HepG2 (cell line): Measurements from ENCODE around the gene BLMH. TPM values are rescaled to one million over a fixed set of nuclear protein-coding genes. Genes with fewer than 3 reads are reported as not detected.

Source experiments
- ATAC-seq: fragments of 200-7000 bp; cut with Tn5 transposase; 3 replicates; pipeline ENCODE4 v1.9.1; 2020; ENCODE audit warnings: mild to moderate bottlenecking, moderate library complexity
- BruUV-seq: library from RNA; stranded (reverse); fragments of 400-500 nt; replicated peaks from 2 replicates; lab custom pipeline; 2021; lab: Mats Ljungman, UMichigan
- CTCF ChIA-PET: fragments of 300-600 bp; formaldehyde crosslinking; extraction: SDS; loops from one replicate; lab custom pipeline; 2021; ENCODE audit warnings: low total read pairs, inconsistent platforms, low intra/inter-chr PET ratio; lab: Yijun Ruan, JAX
- POLR2A ChIA-PET: fragments of 350-600 bp; sonication (Branson Sonifier 250); formaldehyde crosslinking; loops from one replicate; lab custom pipeline; 2020; ENCODE audit warnings: antibody characterized with exemption, inconsistent platforms; lab: Yijun Ruan, JAX
- DNase-seq: peaks from one replicate; pipeline ENCODE4 v3.0.0-alpha.2; 2015; ENCODE audit warnings: low spot score
- FAIRE-seq: peaks from 3 replicates; lab custom pipeline; 2011; peaks lifted over from hg19 to GRCh38; lab: Jason Lieb, UNC
- H2AFZ ChIP-seq: one replicate; pipeline ENCODE4 v1.6.1; 2011; ENCODE audit warnings: low read length, inconsistent platforms
- H3K27ac ChIP-seq: fragments of 300-600 bp; 3 replicates; pipeline ENCODE4 v1.8.0; 2011; ENCODE audit warnings: mixed run types, mild to moderate bottlenecking, mixed read lengths, low read length, inconsistent platforms; ENCODE audit not compliant: insufficient read depth; ENCODE audit errors: extremely low read length
- H3K27me3 ChIP-seq, 2 experiments: fragments of 200-600 bp in 1 of 2; 2 replicates in 1 of 2; 3 replicates in 1 of 2; pipeline versions ENCODE4 v1.6.0 to v1.8.0; 2011; ENCODE audit warnings: low read length in 2 of 2, mild to moderate bottlenecking in 2 of 2, moderate library complexity in 2 of 2, inconsistent platforms in 1 of 2; ENCODE audit not compliant: insufficient read depth in 2 of 2, control insufficient read depth in 1 of 2
- H3K36me3 ChIP-seq, 2 experiments: fragments of 200-600 bp in 1 of 2; replicated peaks in 1 of 2; 2 replicates in 1 of 2; 3 replicates in 1 of 2; pipeline versions ENCODE4 v1.5.1 to v1.8.0; 2011; ENCODE audit warnings: low read length in 2 of 2, inconsistent platforms in 1 of 2; ENCODE audit not compliant: insufficient read depth in 2 of 2, control insufficient read depth in 1 of 2
- H3K4me1 ChIP-seq: 2 replicates; pipeline ENCODE4 v1.5.1; 2012; ENCODE audit warnings: low read length, inconsistent platforms; ENCODE audit not compliant: insufficient read depth
- H3K4me2 ChIP-seq: 2 replicates; pipeline ENCODE4 v1.6.0; 2011; ENCODE audit warnings: low read depth, low read length, inconsistent platforms
- H3K4me3 ChIP-seq, 3 experiments: fragments of 200-600 bp in 1 of 3; sonication (generic), shearing (Covaris generic) in 1 of 3; replicated peaks in 1 of 3; 2 replicates each; pipeline ENCODE4 v1.5.1; 2011 to 2016; ENCODE audit warnings: low read length in 3 of 3, inconsistent platforms in 2 of 3, low read depth in 2 of 3, mild to moderate bottlenecking in 2 of 3, control low read depth in 1 of 3, mixed read lengths in 1 of 3; ENCODE audit not compliant: insufficient read depth in 1 of 3
- H3K79me2 ChIP-seq: one replicate; pipeline ENCODE4 v1.6.1; 2011; ENCODE audit warnings: low read length, inconsistent platforms; ENCODE audit not compliant: insufficient read depth
- H3K9ac ChIP-seq: 2 replicates; pipeline ENCODE4 v1.6.0; 2011; ENCODE audit warnings: mild to moderate bottlenecking, low read depth, low read length, inconsistent platforms; ENCODE audit not compliant: insufficient read depth
- H3K9me3 ChIP-seq: 2 replicates; pipeline ENCODE4 v1.5.1; 2012; ENCODE audit warnings: mild to moderate bottlenecking, low read length
- H4K20me1 ChIP-seq: 2 replicates; pipeline ENCODE4 v1.6.0; 2011; ENCODE audit warnings: inconsistent platforms, mild to moderate bottlenecking, low read length, moderate library complexity; ENCODE audit not compliant: insufficient read depth
- ASH2L ChIP-seq: fragments of 300-600, 200-600 bp; sonication (generic); IDR thresholded peaks from 2 replicates; pipeline ENCODE4 v1.7.0; 2017; ENCODE audit warnings: low read depth, mild to moderate bottlenecking, moderate library complexity, mixed read lengths, low read length; ENCODE audit not compliant: insufficient read length
- ESRRA ChIP-seq: sonication (generic); formaldehyde crosslinking; IDR thresholded peaks from 2 replicates; pipeline ENCODE4 v1.5.1; 2020; ENCODE audit warnings: mild to moderate bottlenecking, low read depth, missing genetic modification reagents
- FOXK2 ChIP-seq: fragments of 450-650 bp; IDR thresholded peaks from 2 replicates; pipeline ENCODE4 v1.6.1; 2016
- GATAD1 ChIP-seq: IDR thresholded peaks from 2 replicates; pipeline ENCODE4 v1.6.1; 2016; ENCODE audit warnings: missing genetic modification reagents, missing compliant biosample characterization
- GTF2F1 ChIP-seq: fragments of 150-350 bp; IDR thresholded peaks from 2 replicates; pipeline ENCODE4 v1.6.1; 2014; ENCODE audit warnings: low read length
- JUN ChIP-seq: sonication (generic); formaldehyde crosslinking; IDR thresholded peaks from 2 replicates; pipeline ENCODE4 v1.4.0; 2020; ENCODE audit warnings: mild to moderate bottlenecking, missing genetic modification reagents
- MXD4 ChIP-seq: IDR thresholded peaks from 2 replicates; pipeline ENCODE4 v1.6.1; 2016; ENCODE audit warnings: mild to moderate bottlenecking, missing biosample characterization, missing genetic modification reagents
- NFE2L2 ChIP-seq: fragments of 150-350 bp; IDR thresholded peaks from 2 replicates; pipeline ENCODE4 v1.6.1; 2014; ENCODE audit warnings: low read length
- RELA ChIP-seq: sonication (generic); formaldehyde crosslinking; IDR thresholded peaks from 2 replicates; pipeline ENCODE4 v1.4.0; 2020; ENCODE audit warnings: missing genetic modification reagents
- TCF7L2 ChIP-seq: IDR thresholded peaks from 2 replicates; pipeline ENCODE4 v1.6.1; 2011; ENCODE audit warnings: mild to moderate bottlenecking, low read depth, low read length, moderate library complexity
- ZC3H4 ChIP-seq: sonication (generic); formaldehyde crosslinking; IDR thresholded peaks from 2 replicates; pipeline ENCODE4 v1.4.0; 2020; ENCODE audit warnings: missing genetic modification reagents, borderline replicate concordance
- ZFP90 ChIP-seq: sonication (generic); formaldehyde crosslinking; IDR thresholded peaks from 2 replicates; pipeline ENCODE4 v1.8.0; 2022; ENCODE audit warnings: missing genetic modification reagents, mild to moderate bottlenecking, inconsistent platforms, borderline replicate concordance
- ZNF382 ChIP-seq: sonication (generic); formaldehyde crosslinking; IDR thresholded peaks from 2 replicates; pipeline ENCODE4 v1.5.0; 2020; ENCODE audit warnings: missing genetic modification reagents, mild to moderate bottlenecking, borderline replicate concordance
- ZNF549 ChIP-seq: sonication (generic); formaldehyde crosslinking; IDR thresholded peaks from 2 replicates; pipeline ENCODE4 v1.5.0; 2020; ENCODE audit warnings: missing genetic modification reagents
- ZNF878 ChIP-seq: sonication (generic); formaldehyde crosslinking; IDR thresholded peaks from 2 replicates; pipeline ENCODE4 v1.8.1; 2023; ENCODE audit warnings: mild to moderate bottlenecking, missing genetic modification reagents, moderate library complexity
- WGBS: methylation state at CpG from one replicate; pipeline ENCODE4 v1.1.6; 2017; ENCODE audit warnings: low lambda C conversion rate; 5-methylcytosine and 5-hydroxymethylcytosine counted together
- in situ Hi-C: cut with HindIII; loops from 2 replicates; pipeline ENCODE4 v1.10.0; 2017; ENCODE audit warnings: low pct_unique_long_range_greater_than_20kb; ENCODE audit not compliant: extremely low pct_ligation_motif_present
- intact Hi-C: fragments of 100-400 bp; cut with micrococcal nuclease; formaldehyde crosslinking; loops from one replicate; pipeline ENCODE4 v1.10.0; 2022; ENCODE audit not compliant: unreplicated experiment
- polyA plus RNA-seq, 8 experiments: library from polyadenylated mRNA; depleted of rRNA in 3 of 8; stranded (reverse) in 7 of 8; unstranded in 1 of 8; fragments of >200 nt; fragmentation: Illumina TruSeq in 4 of 8; extraction: Trizol in 4 of 8; gene quantifications; 2 replicates each; pipeline versions ENCODE4 v1.2.1 to v1.2.3, GENCODE V29; 2011 to 2016; ENCODE audit warnings: low read depth in 4 of 8, missing spikeins in 1 of 8, mixed read lengths in 1 of 8; ENCODE audit not compliant: insufficient read depth in 1 of 8
- total RNA-seq, 5 experiments: library from RNA; depleted of rRNA; stranded (reverse); fragments of >200 nt; fragmentation: Illumina TruSeq; extraction: Trizol; gene quantifications; 2 replicates each; pipeline ENCODE4 v1.2.3, GENCODE V29; 2016; ENCODE audit warnings: low read depth in 1 of 5
- TF ChIP-seq, protein P1 (sequence below): sonication (generic); formaldehyde crosslinking; IDR thresholded peaks from 2 replicates; pipeline ENCODE4 v1.4.0; 2020; ENCODE audit warnings: missing genetic modification reagents
- TF ChIP-seq, protein P2 (sequence below): sonication (generic); formaldehyde crosslinking; conservative IDR thresholded peaks from 2 replicates; pipeline ENCODE4 v1.4.0; 2020; ENCODE audit warnings: missing genetic modification reagents
- TF ChIP-seq, protein P3 (sequence below): sonication (generic); formaldehyde crosslinking; IDR thresholded peaks from 2 replicates; pipeline ENCODE4 v1.4.0; 2020; ENCODE audit warnings: mild to moderate bottlenecking, missing genetic modification reagents
- TF ChIP-seq, protein P4 (sequence below): sonication (generic); formaldehyde crosslinking; IDR thresholded peaks from 2 replicates; pipeline ENCODE4 v1.4.0; 2020; ENCODE audit warnings: mild to moderate bottlenecking, missing genetic modification reagents, borderline replicate concordance
- TF ChIP-seq, protein P5 (sequence below): sonication (generic); formaldehyde crosslinking; IDR thresholded peaks from 2 replicates; pipeline ENCODE4 v1.5.0; 2020; ENCODE audit warnings: missing genetic modification reagents

BLMH gene
- total and polyA plus RNA-seq, 2 of the 13 experiments (the other 11 are each of a cell fraction or from before 2014, with no cell fraction given), result 12.1 to 41.0 TPM

DNA sequence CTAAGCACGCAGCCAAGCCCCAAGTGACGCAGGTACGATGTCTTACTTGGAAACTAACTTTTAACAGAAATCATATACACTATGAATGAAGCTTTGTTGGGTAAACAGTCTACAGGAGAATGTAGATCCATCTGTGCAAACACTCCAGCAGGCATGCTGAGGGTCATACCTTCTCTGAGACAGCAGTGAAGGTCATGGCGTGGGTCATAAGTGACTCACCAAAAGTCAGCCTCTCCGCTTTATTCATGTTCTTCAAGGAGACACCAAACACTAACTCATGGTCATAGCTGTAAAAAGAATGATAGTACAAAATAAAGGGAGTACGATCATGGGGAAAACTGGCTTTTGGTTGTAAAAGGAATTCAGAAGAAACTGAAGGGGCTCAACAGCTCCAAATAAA, 20.6 kb downstream of the BLMH start (continued):
- TF ChIP-seq, protein P1, sequence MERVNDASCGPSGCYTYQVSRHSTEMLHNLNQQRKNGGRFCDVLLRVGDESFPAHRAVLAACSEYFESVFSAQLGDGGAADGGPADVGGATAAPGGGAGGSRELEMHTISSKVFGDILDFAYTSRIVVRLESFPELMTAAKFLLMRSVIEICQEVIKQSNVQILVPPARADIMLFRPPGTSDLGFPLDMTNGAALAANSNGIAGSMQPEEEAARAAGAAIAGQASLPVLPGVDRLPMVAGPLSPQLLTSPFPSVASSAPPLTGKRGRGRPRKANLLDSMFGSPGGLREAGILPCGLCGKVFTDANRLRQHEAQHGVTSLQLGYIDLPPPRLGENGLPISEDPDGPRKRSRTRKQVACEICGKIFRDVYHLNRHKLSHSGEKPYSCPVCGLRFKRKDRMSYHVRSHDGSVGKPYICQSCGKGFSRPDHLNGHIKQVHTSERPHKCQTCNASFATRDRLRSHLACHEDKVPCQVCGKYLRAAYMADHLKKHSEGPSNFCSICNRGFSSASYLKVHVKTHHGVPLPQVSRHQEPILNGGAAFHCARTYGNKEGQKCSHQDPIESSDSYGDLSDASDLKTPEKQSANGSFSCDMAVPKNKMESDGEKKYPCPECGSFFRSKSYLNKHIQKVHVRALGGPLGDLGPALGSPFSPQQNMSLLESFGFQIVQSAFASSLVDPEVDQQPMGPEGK (CRISPR knock-in tag), result no peak
- TF ChIP-seq RELA (CRISPR knock-in tag) (no peak), GTF2F1 (no peak)

DNA sequence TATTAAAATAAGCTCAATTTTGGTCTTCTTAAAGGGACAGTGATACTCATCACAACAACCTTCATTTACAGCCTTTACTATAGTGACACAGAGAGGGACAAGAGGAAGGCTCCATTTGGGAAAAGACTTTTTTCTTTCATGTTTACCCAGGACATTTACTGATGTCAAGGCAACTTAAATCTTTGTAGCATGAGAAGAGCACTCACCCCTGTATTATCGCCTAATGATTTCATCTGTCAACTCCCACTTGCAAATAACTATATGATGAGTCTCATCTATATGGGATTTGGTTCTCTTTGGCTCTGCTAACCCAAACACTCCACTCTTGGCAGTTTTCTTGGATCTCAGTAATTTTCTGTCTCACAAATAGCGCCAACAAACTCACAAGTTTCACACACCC, 24.1 kb downstream of the BLMH start:
- no TSS peak for BruUV-seq
- Histone ChIP-seq H3K27me3 (no peaks in the 10 kb centered on the region), H3K27ac (no peak overlapping the region), H3K4me1 (no peaks in the 10 kb centered on the region), H3K4me2 (no peak overlapping the region), H2AFZ (no peak overlapping the region), H3K9ac (no peak overlapping the region), H3K36me3 (peaks cover 10 to 60% of the 10 kb centered on the region in 2 experiments), H3K4me3 (no peak overlapping the region), H3K9me3 (no peaks in the 10 kb centered on the region), H3K79me2 (no peaks in the 10 kb centered on the region), H4K20me1 (no peaks in the 10 kb centered on the region)
- FAIRE-seq (no peak), DNase-seq (no peak), ATAC-seq (no peak)
- intact Hi-C loops (no loop called here), in situ Hi-C loops (no loop called here)
- CTCF ChIA-PET, result no interaction called here
- POLR2A ChIA-PET, result no interaction called here
- WGBS, result 98% methylated on average over 2 of the region's 2 CpGs
- TF ChIP-seq ZNF878 (CRISPR knock-in tag), result no peak
- TF ChIP-seq, protein P2, sequence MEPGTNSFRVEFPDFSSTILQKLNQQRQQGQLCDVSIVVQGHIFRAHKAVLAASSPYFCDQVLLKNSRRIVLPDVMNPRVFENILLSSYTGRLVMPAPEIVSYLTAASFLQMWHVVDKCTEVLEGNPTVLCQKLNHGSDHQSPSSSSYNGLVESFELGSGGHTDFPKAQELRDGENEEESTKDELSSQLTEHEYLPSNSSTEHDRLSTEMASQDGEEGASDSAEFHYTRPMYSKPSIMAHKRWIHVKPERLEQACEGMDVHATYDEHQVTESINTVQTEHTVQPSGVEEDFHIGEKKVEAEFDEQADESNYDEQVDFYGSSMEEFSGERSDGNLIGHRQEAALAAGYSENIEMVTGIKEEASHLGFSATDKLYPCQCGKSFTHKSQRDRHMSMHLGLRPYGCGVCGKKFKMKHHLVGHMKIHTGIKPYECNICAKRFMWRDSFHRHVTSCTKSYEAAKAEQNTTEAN (CRISPR knock-in tag), result no peak
- TF ChIP-seq TCF7L2, result no peak
- TF ChIP-seq, protein P3, sequence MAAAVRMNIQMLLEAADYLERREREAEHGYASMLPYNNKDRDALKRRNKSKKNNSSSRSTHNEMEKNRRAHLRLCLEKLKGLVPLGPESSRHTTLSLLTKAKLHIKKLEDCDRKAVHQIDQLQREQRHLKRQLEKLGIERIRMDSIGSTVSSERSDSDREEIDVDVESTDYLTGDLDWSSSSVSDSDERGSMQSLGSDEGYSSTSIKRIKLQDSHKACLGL (CRISPR knock-in tag), result no peak
- TF ChIP-seq MXD4, result no peak
- no peak for TF ChIP-seq ZC3H4 (CRISPR knock-in tag)
- TF ChIP-seq ZFP90 (CRISPR knock-in tag), result no peak
- TF ChIP-seq, protein P4, sequence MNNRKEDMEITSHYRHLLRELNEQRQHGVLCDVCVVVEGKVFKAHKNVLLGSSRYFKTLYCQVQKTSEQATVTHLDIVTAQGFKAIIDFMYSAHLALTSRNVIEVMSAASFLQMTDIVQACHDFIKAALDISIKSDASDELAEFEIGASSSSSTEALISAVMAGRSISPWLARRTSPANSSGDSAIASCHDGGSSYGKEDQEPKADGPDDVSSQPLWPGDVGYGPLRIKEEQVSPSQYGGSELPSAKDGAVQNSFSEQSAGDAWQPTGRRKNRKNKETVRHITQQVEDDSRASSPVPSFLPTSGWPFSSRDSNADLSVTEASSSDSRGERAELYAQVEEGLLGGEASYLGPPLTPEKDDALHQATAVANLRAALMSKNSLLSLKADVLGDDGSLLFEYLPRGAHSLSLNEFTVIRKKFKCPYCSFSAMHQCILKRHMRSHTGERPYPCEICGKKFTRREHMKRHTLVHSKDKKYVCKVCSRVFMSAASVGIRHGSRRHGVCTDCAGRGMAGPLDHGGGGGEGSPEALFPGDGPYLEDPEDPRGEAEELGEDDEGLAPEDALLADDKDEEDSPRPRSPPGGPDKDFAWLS (CRISPR knock-in tag), result no peak
- TF ChIP-seq ESRRA (CRISPR knock-in tag), result no peak
- TF ChIP-seq, protein P5, sequence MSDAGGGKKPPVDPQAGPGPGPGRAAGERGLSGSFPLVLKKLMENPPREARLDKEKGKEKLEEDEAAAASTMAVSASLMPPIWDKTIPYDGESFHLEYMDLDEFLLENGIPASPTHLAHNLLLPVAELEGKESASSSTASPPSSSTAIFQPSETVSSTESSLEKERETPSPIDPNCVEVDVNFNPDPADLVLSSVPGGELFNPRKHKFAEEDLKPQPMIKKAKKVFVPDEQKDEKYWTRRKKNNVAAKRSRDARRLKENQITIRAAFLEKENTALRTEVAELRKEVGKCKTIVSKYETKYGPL (CRISPR knock-in tag), result no peak
- TF ChIP-seq ZNF549 (CRISPR knock-in tag), result no peak
- TF ChIP-seq NFE2L2, result no peak
- TF ChIP-seq JUN (CRISPR knock-in tag), result no peak
- no peak for TF ChIP-seq ASH2L
- TF ChIP-seq GATAD1 (CRISPR knock-in tag), result no peak
- no peak for TF ChIP-seq ZNF382 (CRISPR knock-in tag)
- TF ChIP-seq FOXK2, result no peak
